ENCODE results near the gene NXN. TPM values are rescaled to one million over a fixed set of nuclear protein-coding genes. Genes with fewer than 3 reads are reported as not detected.

The NXN gene
- total and polyA plus RNA-seq, 2 experiments from 2014 or later, result 8.0 to 41.9 TPM

GRCh38 chr17:970364-970763 lies 9.2 kb downstream of the NXN start:
- Histone ChIP-seq H3K4me2 (ENCODE audit: unreplicated experiment) (peak overlapping the region; percentile 84), H3K27ac (no peak overlapping the region), H2AFZ (no peak overlapping the region; the same call in 1 of the 2 replicates), H4K20me1 (ENCODE audit: insufficient read depth) (peaks cover 6% of the 10 kb centered on the region; the same call in 1 of the 2 replicates), H3K9me3 (ENCODE audit: low read depth) (no peaks in the 10 kb centered on the region), H3K36me3 (ENCODE audit: low read depth) (no peaks in the 10 kb centered on the region), H3F3A (ENCODE audit: insufficient read depth) (peaks cover 6% of the 10 kb centered on the region), H3K4me1 (ENCODE audit: insufficient read depth) (peaks cover 22% of the 10 kb centered on the region), H3K4me3 (peak overlapping the region; percentile 66; the same call in 1 of the 2 replicates), H3K79me2 (ENCODE audit: insufficient read depth) (peaks cover 93% of the 10 kb centered on the region), H3K9me2 (ENCODE audit: insufficient read depth) (no peaks in the 10 kb centered on the region), H3K9ac (peak overlapping the region; percentile 77), H3K27me3 (replicated peaks; ENCODE audit: insufficient read depth) (no peaks in the 10 kb centered on the region)
- in situ Hi-C loops (cut with MboI), result no loop called here
- no peak for TF ChIP-seq EZH2phosphoT487 (IDR thresholded peaks at IDR 0.05; ENCODE audit: insufficient read depth, low read depth)
- no peak for TF ChIP-seq EZH2 (IDR thresholded peaks at IDR 0.05; ENCODE audit: insufficient read depth, poor library complexity, severe bottlenecking)
- DNase-seq, result no peak
- 87 to 90% methylated on average over 9 of the region's 9 CpGs for WGBS, 2 experiments (ENCODE audit: low coverage in 1 of 2, low lambda C conversion rate in 2 of 2, missing lambda C conversion rate in 2 of 2)

- 17 to 19% methylated on average over 18 of the region's 18 CpGs for WGBS, 2 experiments (ENCODE audit: low coverage in 1 of 2, low lambda C conversion rate in 2 of 2, missing lambda C conversion rate in 2 of 2)
- Histone ChIP-seq H3K9me3 (ENCODE audit: low read depth) (no peaks in the 10 kb centered on the region), H3F3A (ENCODE audit: insufficient read depth) (peaks cover under 1% of the 10 kb centered on the region), H3K9ac (peak overlapping the region; percentile 77), H3K4me3 (peak overlapping the region; percentile 66), H3K36me3 (ENCODE audit: low read depth) (no peaks in the 10 kb centered on the region), H2AFZ (peak overlapping the region; percentile 58), H3K4me1 (ENCODE audit: insufficient read depth) (peaks cover 17% of the 10 kb centered on the region), H3K79me2 (ENCODE audit: insufficient read depth) (peaks cover 93% of the 10 kb centered on the region), H3K4me2 (ENCODE audit: unreplicated experiment) (peak overlapping the region; percentile 84), H3K27ac (peak overlapping the region; percentile 43), H4K20me1 (ENCODE audit: insufficient read depth) (peaks cover 3% of the 10 kb centered on the region; the same call in 1 of the 2 replicates), H3K9me2 (ENCODE audit: insufficient read depth) (no peaks in the 10 kb centered on the region), H3K27me3 (replicated peaks; ENCODE audit: insufficient read depth) (no peaks in the 10 kb centered on the region)
- DNase-seq, result peak; percentile 61
- TF ChIP-seq EZH2phosphoT487 (IDR thresholded peaks at IDR 0.05; ENCODE audit: insufficient read depth, low read depth) (no peak), EZH2 (IDR thresholded peaks at IDR 0.05; ENCODE audit: insufficient read depth, poor library complexity, severe bottlenecking) (no peak)
- in situ Hi-C loops (cut with MboI), result no loop called here
Measured at GRCh38 chr17:969811-970355, 9.7 kb downstream of the NXN start.

GRCh38 chr17:968812-969730 lies 10.5 kb downstream of the NXN start:
- 19% methylated on average over 24 of the region's 24 CpGs for WGBS, 2 experiments (ENCODE audit: low coverage in 1 of 2, low lambda C conversion rate in 2 of 2, missing lambda C conversion rate in 2 of 2)

DNA sequence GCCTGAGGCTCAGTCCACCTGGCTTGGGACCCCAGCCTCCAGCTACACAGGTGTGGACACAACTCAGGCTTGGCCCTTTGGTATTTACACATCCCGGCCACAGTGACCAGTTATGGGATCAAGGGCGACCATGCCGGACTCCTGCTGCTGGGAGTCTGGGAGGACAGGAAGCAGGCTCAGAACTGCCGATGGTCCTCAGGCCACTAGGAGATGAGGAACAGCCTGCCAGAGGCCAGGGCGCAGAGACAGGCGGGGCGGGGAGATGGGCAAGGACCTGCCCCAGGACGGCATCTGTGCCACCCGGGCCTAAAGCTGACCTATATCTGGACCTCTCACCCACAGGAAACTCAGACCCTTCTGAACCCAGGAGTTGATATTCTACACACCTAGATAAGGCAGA lies 12.5 kb downstream of the NXN start:
- H3K27ac ChIP-seq, result no peak overlapping the region
- WGBS, 2 experiments (ENCODE audit: low coverage in 1 of 2, low lambda C conversion rate in 2 of 2, missing lambda C conversion rate in 2 of 2), result 97 to 98% methylated on average over 9 of the region's 9 CpGs
- peaks cover 100% of the 10 kb centered on the region for H3K79me2 ChIP-seq (ENCODE audit: insufficient read depth)
- no peaks in the 10 kb centered on the region for H3K36me3 ChIP-seq (ENCODE audit: low read depth)
- no peak overlapping the region for H3K9ac ChIP-seq
- in situ Hi-C loops (cut with MboI), result no loop called here
- no peaks in the 10 kb centered on the region for H3K9me2 ChIP-seq (ENCODE audit: insufficient read depth)
- no peak for DNase-seq
- H3K4me1 ChIP-seq (ENCODE audit: insufficient read depth), result peaks cover 16% of the 10 kb centered on the region
- H3K4me2 ChIP-seq (ENCODE audit: unreplicated experiment), result no peak overlapping the region
- H2AFZ ChIP-seq, result no peak overlapping the region
- 0 out of 2 replicates have a peak, but pooled peaks cover 3% of the 10 kb centered on the region for H4K20me1 ChIP-seq (ENCODE audit: insufficient read depth)
- no peaks in the 10 kb centered on the region for H3K9me3 ChIP-seq (ENCODE audit: low read depth)
- no peaks in the 10 kb centered on the region for H3K27me3 ChIP-seq (replicated peaks; ENCODE audit: insufficient read depth)
- no peak for TF ChIP-seq EZH2phosphoT487 (IDR thresholded peaks at IDR 0.05; ENCODE audit: insufficient read depth, low read depth)
- no peak for TF ChIP-seq EZH2 (IDR thresholded peaks at IDR 0.05; ENCODE audit: insufficient read depth, poor library complexity, severe bottlenecking)
- H3F3A ChIP-seq (ENCODE audit: insufficient read depth), result no peaks in the 10 kb centered on the region
- H3K4me3 ChIP-seq, result no peak overlapping the region

More at GRCh38 chr17:968812-969730, 10.5 kb downstream of the NXN start:
- Histone ChIP-seq H3K36me3 (ENCODE audit: low read depth) (no peaks in the 10 kb centered on the region), H3K4me1 (ENCODE audit: insufficient read depth) (peaks cover 16% of the 10 kb centered on the region), H4K20me1 (ENCODE audit: insufficient read depth) (0 out of 2 replicates have a peak, but pooled peaks cover 3% of the 10 kb centered on the region), H3K9me3 (ENCODE audit: low read depth) (no peaks in the 10 kb centered on the region), H3F3A (ENCODE audit: insufficient read depth) (no peaks in the 10 kb centered on the region), H3K9ac (peak overlapping the region; percentile 77), H3K9me2 (ENCODE audit: insufficient read depth) (no peaks in the 10 kb centered on the region), H3K4me3 (peak overlapping the region; percentile 66), H3K27me3 (replicated peaks; ENCODE audit: insufficient read depth) (no peaks in the 10 kb centered on the region), H3K79me2 (ENCODE audit: insufficient read depth) (peaks cover 100% of the 10 kb centered on the region), H3K27ac (peak overlapping the region; percentile 43), H3K4me2 (ENCODE audit: unreplicated experiment) (peak overlapping the region; percentile 84), H2AFZ (peak overlapping the region; percentile 58)
- TF ChIP-seq EZH2phosphoT487 (IDR thresholded peaks at IDR 0.05; ENCODE audit: insufficient read depth, low read depth) (no peak), EZH2 (IDR thresholded peaks at IDR 0.05; ENCODE audit: insufficient read depth, poor library complexity, severe bottlenecking) (no peak)
- in situ Hi-C loops (cut with MboI), result no loop called here
- DNase-seq, result peak; percentile 82

All from GM23248 (cell line).